ENCODE results near the gene XRCC4.

The XRCC4 gene

DNA sequence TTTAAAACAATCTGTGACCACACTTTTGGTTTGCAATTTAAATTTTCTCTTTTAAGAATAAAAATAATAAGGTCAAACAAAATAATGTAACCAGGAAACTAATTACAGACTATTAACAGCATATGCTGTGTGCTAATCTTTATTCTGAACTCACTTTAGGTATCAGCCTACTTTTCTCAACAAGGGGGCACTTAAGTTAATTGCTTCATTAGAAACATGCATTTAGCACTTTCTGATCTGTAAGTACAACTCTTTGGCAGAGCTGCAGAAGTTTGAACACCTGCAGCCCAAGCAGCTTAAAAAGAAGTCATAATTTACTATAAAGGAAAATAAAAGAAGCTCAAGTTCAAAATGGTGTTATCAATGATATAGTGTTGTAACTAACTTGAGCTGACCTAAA lies 21.7 kb downstream of the XRCC4 start:
- DNase-seq (ENCODE audit: insufficient read length) (no peak), FAIRE-seq (no peak)
- TF ChIP-seq TAF1 (IDR thresholded peaks at IDR 0.05; ENCODE audit: borderline replicate concordance, low read depth, low read length) (no peak), POLR2AphosphoS5 (IDR thresholded peaks at IDR 0.05; ENCODE audit: low read depth, low read length) (no peak), POLR2A (IDR thresholded peaks at IDR 0.05; ENCODE audit: low read depth, low read length) (no peak)

DNA sequence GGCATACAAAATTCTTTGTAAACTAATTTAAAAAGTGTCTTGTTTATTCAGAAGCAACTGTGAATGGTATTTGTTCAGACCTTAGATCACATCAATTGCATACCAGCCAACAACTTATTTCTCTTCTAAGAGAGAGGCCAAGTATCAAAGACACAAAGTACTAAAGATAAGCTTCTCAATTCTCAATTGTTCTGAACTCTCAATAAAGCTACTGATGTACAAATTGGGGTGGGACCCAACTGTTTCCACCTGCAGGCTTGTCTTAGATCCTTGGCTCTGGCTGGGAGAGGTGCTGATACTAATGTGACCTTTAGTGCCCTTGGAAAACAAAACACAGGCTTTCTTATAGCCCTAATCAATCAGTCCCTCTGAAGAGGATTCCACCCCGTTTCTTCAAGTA lies 22.1 kb downstream of the XRCC4 start:
- FAIRE-seq (no peak), DNase-seq (ENCODE audit: insufficient read length) (no peak)
- TF ChIP-seq POLR2AphosphoS5 (IDR thresholded peaks at IDR 0.05; ENCODE audit: low read depth, low read length) (no peak), POLR2A (IDR thresholded peaks at IDR 0.05; ENCODE audit: low read depth, low read length) (no peak), TAF1 (IDR thresholded peaks at IDR 0.05; ENCODE audit: borderline replicate concordance, low read depth, low read length) (no peak)

DNA sequence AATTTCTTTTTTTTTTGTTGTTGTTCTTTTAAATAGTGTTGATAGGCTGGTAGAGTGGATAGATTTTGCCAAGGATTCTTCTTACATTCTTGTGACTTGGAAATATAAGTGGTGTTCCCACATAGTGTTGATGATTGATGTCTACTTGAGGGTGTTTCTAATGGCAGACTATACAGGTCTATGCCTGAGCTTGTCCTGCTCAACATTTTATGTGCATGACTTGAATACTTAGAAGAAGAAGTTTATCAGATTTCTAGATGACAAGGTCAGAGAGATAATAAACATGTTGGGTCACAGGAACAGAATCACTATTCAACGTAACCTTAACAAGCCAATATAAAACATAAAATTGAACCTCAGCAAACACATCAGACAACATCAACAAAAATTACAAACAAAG lies 24.2 kb downstream of the XRCC4 start:
- TF ChIP-seq TAF1 (IDR thresholded peaks at IDR 0.05; ENCODE audit: borderline replicate concordance, low read depth, low read length) (no peak), POLR2AphosphoS5 (IDR thresholded peaks at IDR 0.05; ENCODE audit: low read depth, low read length) (no peak), POLR2A (IDR thresholded peaks at IDR 0.05; ENCODE audit: low read depth, low read length) (no peak)
- DNase-seq (ENCODE audit: insufficient read length) = no peak
- no peak for FAIRE-seq

DNA sequence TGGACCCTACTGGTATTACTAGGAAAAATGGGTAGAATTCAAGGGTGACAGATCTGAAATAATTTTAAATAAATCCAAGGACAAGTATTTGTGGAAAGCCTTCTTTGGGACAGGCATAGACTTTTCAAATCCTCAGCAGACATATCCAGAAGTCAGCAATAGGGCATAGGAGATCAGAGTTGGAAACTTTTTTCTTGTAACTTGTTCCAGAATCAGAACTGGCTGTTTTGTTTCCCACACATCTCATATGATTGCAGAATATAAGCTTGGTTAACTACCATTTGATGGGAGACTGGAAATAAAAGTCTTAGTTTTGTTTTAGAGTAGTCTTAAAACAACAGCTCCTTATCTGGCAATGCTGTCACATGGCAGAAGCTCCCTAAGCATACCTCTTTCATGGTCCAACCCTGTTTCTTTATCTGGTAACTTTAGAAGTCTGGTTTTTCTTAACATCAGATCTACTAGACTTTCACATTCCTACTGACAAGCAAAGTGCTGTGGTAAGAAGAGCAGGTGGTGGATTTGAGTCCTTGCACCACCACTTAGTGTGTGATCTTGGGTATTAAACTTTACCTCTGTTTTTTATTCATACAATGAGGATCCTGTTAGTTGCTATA lies 25.1 kb downstream of the XRCC4 start:
- FAIRE-seq (no peak), DNase-seq (ENCODE audit: insufficient read length) (no peak)
- TF ChIP-seq POLR2AphosphoS5 (IDR thresholded peaks at IDR 0.05; ENCODE audit: low read depth, low read length) = no peak
- no peak for TF ChIP-seq TAF1 (IDR thresholded peaks at IDR 0.05; ENCODE audit: borderline replicate concordance, low read depth, low read length)
- no peak for TF ChIP-seq POLR2A (IDR thresholded peaks at IDR 0.05; ENCODE audit: low read depth, low read length)

DNA sequence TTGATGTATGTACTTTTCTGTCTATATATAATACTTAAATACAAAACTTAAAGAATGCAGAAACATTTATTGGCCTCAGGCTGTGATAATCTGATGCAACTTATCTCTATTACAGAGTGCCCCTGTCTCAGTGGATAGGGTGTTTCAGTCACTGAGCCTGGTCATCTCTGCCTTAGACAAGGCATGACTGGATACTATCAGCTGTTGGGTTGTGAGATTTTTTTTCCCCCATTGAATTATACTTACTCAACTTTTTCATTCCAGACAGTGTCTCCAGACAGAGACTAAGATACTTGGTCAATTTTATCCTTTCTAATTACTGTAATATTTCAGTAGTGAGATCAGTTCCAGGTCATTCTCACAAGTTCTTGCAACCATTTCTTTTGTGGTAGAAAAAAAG lies 26.7 kb downstream of the XRCC4 start:
- no peak for TF ChIP-seq POLR2AphosphoS5 (IDR thresholded peaks at IDR 0.05; ENCODE audit: low read depth, low read length)
- no peak for TF ChIP-seq POLR2A (IDR thresholded peaks at IDR 0.05; ENCODE audit: low read depth, low read length)
- no peak for TF ChIP-seq TAF1 (IDR thresholded peaks at IDR 0.05; ENCODE audit: borderline replicate concordance, low read depth, low read length)

DNA sequence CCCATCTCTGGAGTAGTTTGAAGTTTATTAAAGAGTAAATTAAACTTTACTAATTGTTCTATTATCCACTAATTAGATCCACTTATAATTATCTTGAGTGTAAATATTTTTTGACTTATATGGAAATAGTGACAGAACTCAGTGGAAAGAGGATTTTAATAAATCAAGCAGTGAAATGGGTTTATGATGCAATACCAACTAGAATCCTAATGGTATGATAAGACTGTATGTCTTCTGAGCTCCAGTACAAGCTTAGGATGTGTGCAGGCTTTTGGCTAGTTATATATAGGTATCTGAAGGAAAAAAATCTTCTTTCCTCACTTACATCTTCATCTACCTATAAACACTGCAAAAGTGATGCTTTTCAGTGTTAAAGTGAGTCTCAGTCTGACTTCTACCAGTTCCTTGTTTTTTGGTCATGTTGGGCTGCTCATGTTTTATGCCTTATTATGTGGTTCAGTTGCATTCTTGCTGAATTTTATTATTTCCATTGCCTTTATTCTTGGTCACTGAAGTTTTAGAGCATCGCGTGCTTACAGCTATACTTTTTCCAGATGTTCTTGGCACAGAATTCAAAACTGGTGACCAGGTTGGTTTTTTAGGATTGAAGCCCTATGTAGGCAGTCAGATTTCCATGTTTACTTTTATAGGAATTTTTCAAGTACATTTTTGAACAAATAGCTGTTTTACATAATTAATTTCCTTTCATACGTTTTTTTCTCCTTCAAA lies 30.5 kb downstream of the XRCC4 start:
- TF ChIP-seq TAF1 (IDR thresholded peaks at IDR 0.05; ENCODE audit: borderline replicate concordance, low read depth, low read length) (no peak), POLR2AphosphoS5 (IDR thresholded peaks at IDR 0.05; ENCODE audit: low read depth, low read length) (no peak)
- FAIRE-seq = no peak
- no peak for DNase-seq (ENCODE audit: insufficient read length)

More for the DNA sequence above, 26.7 kb downstream of the XRCC4 start:
- FAIRE-seq = no peak
- no peak for DNase-seq (ENCODE audit: insufficient read length)

DNA sequence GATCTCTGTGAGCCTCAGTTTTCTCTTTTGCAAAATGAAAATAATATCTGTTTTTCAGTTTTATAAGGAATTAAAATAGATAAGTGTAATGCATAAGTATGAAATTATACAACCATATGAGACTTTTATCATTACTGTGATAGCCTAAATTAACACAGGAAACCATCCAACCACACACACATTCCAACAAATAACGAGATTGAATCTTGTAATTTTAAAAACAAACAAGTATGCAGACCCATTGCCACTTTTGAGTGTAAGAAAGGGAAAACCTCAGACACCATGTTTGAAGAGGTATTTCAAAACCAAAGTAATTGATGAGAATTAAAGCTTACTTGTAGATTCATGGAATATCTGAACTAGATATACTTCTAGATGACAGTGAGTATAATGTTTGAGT lies 32.0 kb downstream of the XRCC4 start:
- DNase-seq (ENCODE audit: insufficient read length) = no peak
- TF ChIP-seq POLR2A (IDR thresholded peaks at IDR 0.05; ENCODE audit: low read depth, low read length) (no peak), TAF1 (IDR thresholded peaks at IDR 0.05; ENCODE audit: borderline replicate concordance, low read depth, low read length) (no peak), POLR2AphosphoS5 (IDR thresholded peaks at IDR 0.05; ENCODE audit: low read depth, low read length) (no peak)
- no peak for FAIRE-seq

DNA sequence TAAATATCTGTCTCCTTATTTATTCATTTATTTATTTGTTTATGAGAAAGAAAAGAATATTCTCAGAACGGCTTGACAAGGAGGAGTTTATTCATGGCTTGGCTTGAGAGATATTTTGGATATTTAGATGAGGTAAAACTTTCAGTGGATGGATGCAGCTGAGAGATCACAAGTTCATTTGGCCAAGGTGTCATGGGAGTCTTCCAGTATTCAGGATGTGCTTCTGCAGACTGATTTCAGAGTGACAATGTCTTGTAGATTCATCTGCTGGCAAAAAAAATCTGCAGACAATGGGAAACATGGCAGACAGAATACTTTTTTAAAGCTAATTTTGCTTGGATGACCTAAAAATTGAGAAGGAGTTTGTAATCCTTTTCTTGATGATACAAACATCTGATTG lies 38.5 kb downstream of the XRCC4 start:
- DNase-seq (ENCODE audit: insufficient read length) (no peak), FAIRE-seq (no peak)
- TF ChIP-seq POLR2A (IDR thresholded peaks at IDR 0.05; ENCODE audit: low read depth, low read length) = no peak
- no peak for TF ChIP-seq TAF1 (IDR thresholded peaks at IDR 0.05; ENCODE audit: borderline replicate concordance, low read depth, low read length)
- TF ChIP-seq POLR2AphosphoS5 (IDR thresholded peaks at IDR 0.05; ENCODE audit: low read depth, low read length) = no peak

DNA sequence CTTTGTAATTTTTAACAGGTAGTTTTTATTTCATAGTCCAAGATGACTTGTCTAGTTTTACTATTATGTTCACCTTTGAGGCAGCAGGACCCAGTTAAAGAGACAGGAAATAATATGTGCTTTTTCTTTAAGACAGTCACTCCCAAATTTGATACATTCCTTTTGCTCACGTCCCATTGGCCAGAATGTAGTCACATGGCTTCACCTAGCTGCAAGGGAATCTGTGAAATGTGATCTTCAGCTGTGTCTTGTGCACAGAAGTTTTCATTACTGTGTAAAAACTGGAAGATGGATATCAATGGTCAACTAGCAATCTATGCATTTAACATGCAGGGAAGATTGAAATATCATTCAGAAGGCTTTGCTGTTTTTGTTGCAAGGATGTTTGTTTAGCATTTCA lies 41.1 kb downstream of the XRCC4 start:
- FAIRE-seq = no peak
- TF ChIP-seq TAF1 (IDR thresholded peaks at IDR 0.05; ENCODE audit: borderline replicate concordance, low read depth, low read length) = no peak
- no peak for TF ChIP-seq POLR2AphosphoS5 (IDR thresholded peaks at IDR 0.05; ENCODE audit: low read depth, low read length)
- TF ChIP-seq POLR2A (IDR thresholded peaks at IDR 0.05; ENCODE audit: low read depth, low read length) = no peak
- no peak for DNase-seq (ENCODE audit: insufficient read length)

DNA sequence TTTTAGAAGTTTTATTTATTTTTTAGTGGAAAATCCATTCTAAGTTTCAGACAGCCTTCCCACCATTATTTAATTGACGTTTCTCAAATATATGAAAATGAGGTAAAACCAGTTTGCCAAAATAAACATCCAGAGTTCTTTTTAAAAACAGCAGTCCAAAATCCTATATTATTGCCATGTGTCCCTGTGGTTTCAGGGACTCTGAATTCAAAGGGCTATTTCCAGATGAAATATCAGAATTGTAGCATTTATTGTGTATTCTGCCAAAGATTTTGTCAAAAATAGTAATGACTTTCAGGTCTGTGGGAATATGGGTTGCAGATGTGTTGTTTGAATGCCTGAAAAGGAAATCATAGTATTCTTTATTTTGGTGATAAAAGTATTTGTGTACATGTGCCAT lies 41.6 kb downstream of the XRCC4 start:
- DNase-seq (ENCODE audit: insufficient read length) = no peak
- FAIRE-seq = no peak
- TF ChIP-seq POLR2AphosphoS5 (IDR thresholded peaks at IDR 0.05; ENCODE audit: low read depth, low read length) (no peak), TAF1 (IDR thresholded peaks at IDR 0.05; ENCODE audit: borderline replicate concordance, low read depth, low read length) (no peak), POLR2A (IDR thresholded peaks at IDR 0.05; ENCODE audit: low read depth, low read length) (no peak)

DNA sequence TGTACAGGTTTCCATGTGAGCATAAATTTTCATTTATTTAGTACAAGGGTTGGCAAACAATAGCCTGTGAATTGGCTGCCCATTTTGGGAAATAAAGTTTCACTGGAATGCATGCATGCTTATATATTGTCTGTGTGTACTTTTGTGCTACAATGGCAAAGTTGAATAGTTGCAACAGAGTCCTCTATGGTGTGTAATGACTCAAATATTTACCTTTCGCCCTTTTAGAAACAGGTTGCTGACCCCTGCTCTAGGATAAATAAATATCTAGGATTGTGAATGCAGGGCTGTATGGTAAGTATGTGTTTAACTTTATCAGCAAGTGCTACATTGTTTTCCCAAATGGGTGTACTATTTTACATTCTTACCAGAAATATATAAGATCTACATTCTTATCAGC lies 47.2 kb downstream of the XRCC4 start:
- FAIRE-seq (no peak), DNase-seq (ENCODE audit: insufficient read length) (no peak)
- no peak for TF ChIP-seq POLR2A (IDR thresholded peaks at IDR 0.05; ENCODE audit: low read depth, low read length)
- TF ChIP-seq POLR2AphosphoS5 (IDR thresholded peaks at IDR 0.05; ENCODE audit: low read depth, low read length) = no peak
- TF ChIP-seq TAF1 (IDR thresholded peaks at IDR 0.05; ENCODE audit: borderline replicate concordance, low read depth, low read length) = no peak

DNA sequence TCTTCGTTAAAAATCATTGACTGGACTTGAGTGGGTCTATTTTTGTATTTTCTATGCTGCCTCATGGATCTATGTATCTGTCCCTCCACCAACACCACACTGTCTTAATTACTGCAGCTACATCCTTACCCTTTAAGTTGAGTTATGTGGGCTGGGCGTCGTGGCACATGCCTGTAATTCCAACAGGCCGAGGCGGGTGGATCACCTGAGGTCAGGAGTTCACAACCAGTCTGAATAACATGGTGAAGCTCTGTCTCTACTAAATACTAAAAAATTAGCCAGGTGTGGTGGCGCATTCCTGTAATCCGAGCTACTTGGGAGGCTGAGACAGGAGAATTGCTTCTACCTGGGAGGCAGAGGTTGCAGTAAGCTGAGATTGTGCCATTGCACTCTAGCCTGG lies 48.2 kb downstream of the XRCC4 start:
- TF ChIP-seq TAF1 (IDR thresholded peaks at IDR 0.05; ENCODE audit: borderline replicate concordance, low read depth, low read length) (no peak), POLR2AphosphoS5 (IDR thresholded peaks at IDR 0.05; ENCODE audit: low read depth, low read length) (no peak), POLR2A (IDR thresholded peaks at IDR 0.05; ENCODE audit: low read depth, low read length) (no peak)
- no peak for FAIRE-seq
- DNase-seq (ENCODE audit: insufficient read length) = no peak
